ENCODE measurements around the gene MRPL44. TPM values are rescaled to one million over a fixed set of nuclear protein-coding genes. Genes with fewer than 3 reads are reported as not detected.

MRPL44 gene
- total RNA-seq, 4 donors from 2014 or later = 18.9 to 58.4 (median 31.7) TPM

DNA sequence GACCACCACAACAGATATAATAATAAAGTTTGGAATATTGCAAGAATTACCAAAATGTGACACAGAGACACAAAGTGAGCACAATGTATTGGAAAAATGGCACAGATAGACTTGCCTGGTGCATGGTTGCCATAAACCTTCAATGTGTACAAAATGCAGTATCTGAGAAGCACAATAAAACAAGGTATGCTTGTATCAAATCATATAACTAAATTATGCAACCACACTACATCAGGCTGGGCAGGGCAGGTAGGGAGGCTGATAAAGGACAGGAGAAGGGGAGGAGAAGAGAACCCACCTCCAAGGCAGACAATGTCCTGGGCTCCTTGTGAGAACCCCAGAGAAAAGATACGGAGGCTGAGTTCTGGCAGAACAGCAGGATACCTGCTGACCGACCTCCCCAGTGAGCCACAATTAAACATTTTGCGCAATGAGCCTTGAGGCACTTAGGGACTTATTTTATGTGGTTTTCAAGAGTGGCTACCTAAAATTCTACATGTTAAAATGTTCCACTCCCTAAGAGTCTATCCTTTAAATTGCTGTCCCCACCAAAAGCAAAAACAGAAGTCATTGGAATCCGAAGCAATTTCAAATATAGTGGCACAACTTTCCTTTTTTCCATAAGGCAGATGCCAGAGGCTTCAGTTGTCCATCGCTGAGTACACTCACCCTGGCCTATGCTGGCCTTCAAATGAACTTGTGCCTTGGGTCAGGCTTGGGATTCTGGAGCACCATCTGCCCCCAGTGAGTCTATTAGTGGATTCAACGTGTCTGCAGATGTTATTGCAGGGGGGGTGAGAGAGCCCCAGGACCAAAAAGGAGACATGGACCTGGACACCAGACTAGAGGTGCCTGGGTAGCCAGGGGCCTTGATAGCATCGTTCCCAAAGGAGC lies 28.9 kb upstream of the MRPL44 start:
- H3K36me3 ChIP-seq = no peaks in the 10 kb centered on the region
- no peak for DNase-seq
- H3K27me3 ChIP-seq = no peaks in the 10 kb centered on the region
- no peak overlapping the region for H3K4me3 ChIP-seq
- H3K27ac ChIP-seq = peak overlapping the region in 3 of 4 donors; percentile 21 to 39 (median 24)
- in situ Hi-C loops (cut with MboI; ENCODE audit: low pct_ligation_motif_present in 1 of 4, low pct_unique_long_range_greater_than_20kb in 1 of 4, low sequenced_read_pairs in 3 of 4) (no loop called here), intact Hi-C loops (cut with DNase I; ENCODE audit: low total_unique reads) (no loop called here)
- 86 to 88% methylated on average over 3 to 7 of the region's 7 CpGs for WGBS, 2 donors (ENCODE audit: low coverage in 1 of 2)
- no peak for TF ChIP-seq POLR2A (IDR thresholded peaks at IDR 0.05)
- TF ChIP-seq, protein P1, sequence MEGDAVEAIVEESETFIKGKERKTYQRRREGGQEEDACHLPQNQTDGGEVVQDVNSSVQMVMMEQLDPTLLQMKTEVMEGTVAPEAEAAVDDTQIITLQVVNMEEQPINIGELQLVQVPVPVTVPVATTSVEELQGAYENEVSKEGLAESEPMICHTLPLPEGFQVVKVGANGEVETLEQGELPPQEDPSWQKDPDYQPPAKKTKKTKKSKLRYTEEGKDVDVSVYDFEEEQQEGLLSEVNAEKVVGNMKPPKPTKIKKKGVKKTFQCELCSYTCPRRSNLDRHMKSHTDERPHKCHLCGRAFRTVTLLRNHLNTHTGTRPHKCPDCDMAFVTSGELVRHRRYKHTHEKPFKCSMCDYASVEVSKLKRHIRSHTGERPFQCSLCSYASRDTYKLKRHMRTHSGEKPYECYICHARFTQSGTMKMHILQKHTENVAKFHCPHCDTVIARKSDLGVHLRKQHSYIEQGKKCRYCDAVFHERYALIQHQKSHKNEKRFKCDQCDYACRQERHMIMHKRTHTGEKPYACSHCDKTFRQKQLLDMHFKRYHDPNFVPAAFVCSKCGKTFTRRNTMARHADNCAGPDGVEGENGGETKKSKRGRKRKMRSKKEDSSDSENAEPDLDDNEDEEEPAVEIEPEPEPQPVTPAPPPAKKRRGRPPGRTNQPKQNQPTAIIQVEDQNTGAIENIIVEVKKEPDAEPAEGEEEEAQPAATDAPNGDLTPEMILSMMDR (IDR thresholded peaks at IDR 0.05) = no peak
- no peak for TF ChIP-seq POLR2AphosphoS5 (IDR thresholded peaks at IDR 0.05)
- H3K4me1 ChIP-seq = peaks cover 4 to 41% (median 21%) of the 10 kb centered on the region in 4 donors
- H3K9me3 ChIP-seq = peaks cover 0 to 5% of the 10 kb centered on the region in 2 donors

DNA sequence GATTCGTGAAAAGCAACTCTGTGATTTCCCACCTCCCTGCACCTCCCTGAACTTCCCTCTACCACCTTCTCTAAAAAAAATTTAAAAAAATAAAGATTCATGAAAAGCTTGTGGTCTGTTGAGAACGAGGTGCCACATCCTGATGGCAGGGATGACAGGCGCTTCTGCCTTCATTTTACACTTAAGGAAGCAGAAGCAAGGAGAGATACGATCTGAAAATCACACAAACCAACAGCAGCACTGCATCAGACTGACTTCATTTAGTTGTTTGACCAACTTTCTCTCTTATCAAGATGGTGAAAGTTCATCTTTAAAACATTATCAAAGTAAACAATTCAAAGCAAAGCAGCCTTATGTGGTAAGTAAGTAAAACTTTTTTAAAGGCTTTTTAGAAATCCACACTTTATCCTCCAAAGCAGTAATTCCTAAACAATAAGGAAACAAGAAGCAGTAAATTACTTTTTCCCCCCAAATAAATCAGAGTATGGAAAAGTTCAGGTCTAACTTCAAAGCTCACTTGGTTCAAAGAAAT lies 27.6 kb upstream of the MRPL44 start:
- Histone ChIP-seq H3K27ac (peak overlapping the region in 3 of 4 donors; percentile 10 to 55 (median 35)), H3K4me3 (no peak overlapping the region), H3K36me3 (no peaks in the 10 kb centered on the region), H3K4me1 (peaks cover 4 to 47% (median 27%) of the 10 kb centered on the region in 4 donors), H3K27me3 (no peaks in the 10 kb centered on the region), H3K9me3 (peaks cover 0 to 5% of the 10 kb centered on the region in 2 donors)
- no peak for DNase-seq
- TF ChIP-seq, protein P1 (IDR thresholded peaks at IDR 0.05) = no peak
- TF ChIP-seq POLR2A (IDR thresholded peaks at IDR 0.05) (no peak), EP300 (IDR thresholded peaks at IDR 0.05; ENCODE audit: low read depth) (no peak), POLR2AphosphoS5 (IDR thresholded peaks at IDR 0.05) (no peak)
- 30 to 34% methylated on average over 4 of the region's 4 CpGs for WGBS, 2 donors (ENCODE audit: low coverage in 1 of 2)
- intact Hi-C loops (cut with DNase I; ENCODE audit: low total_unique reads) (no loop called here), in situ Hi-C loops (cut with MboI; ENCODE audit: low pct_ligation_motif_present in 1 of 4, low pct_unique_long_range_greater_than_20kb in 1 of 4, low sequenced_read_pairs in 3 of 4) (no loop called here)

DNA sequence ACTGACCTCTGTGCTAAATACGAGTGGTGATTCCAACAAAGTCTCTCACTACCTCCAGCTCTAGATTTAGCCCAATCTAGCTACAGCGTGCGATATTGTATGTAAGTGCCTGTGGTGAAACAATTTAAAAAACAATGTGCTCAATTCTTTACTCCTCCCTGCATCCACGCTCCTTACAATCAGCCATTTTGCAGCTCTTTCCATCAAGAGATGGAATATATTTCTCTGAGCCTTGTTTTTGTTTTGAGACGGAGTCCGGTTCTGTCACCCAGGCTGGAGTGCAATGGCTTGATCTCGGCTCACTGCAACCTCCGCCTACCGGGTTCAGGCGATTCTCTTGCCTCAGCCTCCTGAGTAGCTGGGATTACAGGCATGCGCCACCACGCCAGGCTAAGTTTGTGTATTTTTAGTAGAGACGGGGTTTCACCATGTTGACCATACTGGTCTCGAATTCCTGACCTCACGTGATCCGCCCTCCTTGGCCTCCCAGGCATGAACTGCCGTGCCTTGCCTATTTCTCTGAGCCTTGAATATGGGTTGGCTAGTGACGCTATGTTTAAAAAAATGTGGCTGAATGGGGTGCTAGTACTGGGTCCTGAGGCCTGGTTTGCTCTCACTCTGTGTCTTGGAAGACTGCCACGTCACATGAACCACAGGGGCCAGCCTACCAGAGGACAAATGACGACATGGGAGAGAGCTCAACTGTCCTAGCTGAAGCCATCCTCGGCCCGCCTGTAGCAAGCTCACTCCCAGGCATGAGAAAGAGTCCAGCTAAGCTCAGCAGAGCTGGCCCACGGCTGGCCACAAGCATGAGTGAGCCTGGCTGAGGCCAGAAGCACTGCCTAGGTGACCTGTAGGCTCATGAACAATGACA lies 26.9 kb upstream of the MRPL44 start:
- Histone ChIP-seq H3K27me3 (no peaks in the 10 kb centered on the region), H3K27ac (peak overlapping the region in 3 of 4 donors; percentile 10 to 55 (median 35)), H3K9me3 (peaks cover 0 to 5% of the 10 kb centered on the region in 2 donors), H3K4me1 (peaks cover 4 to 52% (median 30%) of the 10 kb centered on the region in 4 donors), H3K36me3 (no peaks in the 10 kb centered on the region), H3K4me3 (no peak overlapping the region)
- in situ Hi-C loops (cut with MboI; ENCODE audit: low pct_ligation_motif_present in 1 of 4, low pct_unique_long_range_greater_than_20kb in 1 of 4, low sequenced_read_pairs in 3 of 4) (no loop called here), intact Hi-C loops (cut with DNase I; ENCODE audit: low total_unique reads) (no loop called here)
- WGBS, 2 donors (ENCODE audit: low coverage in 1 of 2) = 76 to 83% methylated on average over 9 to 23 of the region's 23 CpGs
- peak; percentile 33 for DNase-seq
- no peak for TF ChIP-seq POLR2AphosphoS5 (IDR thresholded peaks at IDR 0.05)
- TF ChIP-seq, protein P1 (IDR thresholded peaks at IDR 0.05) = no peak
- no peak for TF ChIP-seq EP300 (IDR thresholded peaks at IDR 0.05; ENCODE audit: low read depth)
- no peak for TF ChIP-seq POLR2A (IDR thresholded peaks at IDR 0.05)
